RWPE2 (cell line): ENCODE results near the gene RNF121.

Source experiments
- ATAC-seq: fragments of 200-7000 bp; cut with Tn5 transposase; 3 replicates; pipeline ENCODE4 v1.9.1; 2021; ENCODE audit warnings: low read depth
- DNase-seq: peaks from one replicate; pipeline ENCODE4 v3.0.0-alpha.2; 2020; ENCODE audit warnings: low spot score
- H3K27ac ChIP-seq: fragments of 450-650 bp; 2 replicates; pipeline ENCODE4 v1.5.1; 2017; ENCODE audit warnings: mild to moderate bottlenecking; ENCODE audit not compliant: poor library complexity, severe bottlenecking
- H3K27me3 ChIP-seq: fragments of 250-450 bp; sonication (Bioruptor Pico); 2 replicates; pipeline ENCODE4 v1.5.1; 2021; ENCODE audit warnings: mild to moderate bottlenecking, moderate library complexity; ENCODE audit not compliant: insufficient read depth, poor library complexity, severe bottlenecking
- H3K36me3 ChIP-seq: fragments of 250-450 bp; sonication (Bioruptor Pico); 2 replicates; pipeline ENCODE4 v1.5.1; 2020; ENCODE audit warnings: low read depth, mild to moderate bottlenecking, moderate library complexity
- H3K4me1 ChIP-seq: fragments of 250-450 bp; sonication (Bioruptor Pico); 2 replicates; pipeline ENCODE4 v1.5.1; 2021; ENCODE audit warnings: mild to moderate bottlenecking, moderate library complexity; ENCODE audit not compliant: insufficient read depth, poor library complexity, severe bottlenecking
- H3K4me3 ChIP-seq: fragments of 250-450 bp; sonication (Bioruptor Pico); 2 replicates; pipeline ENCODE4 v1.5.1; 2021; ENCODE audit warnings: mild to moderate bottlenecking, moderate library complexity; ENCODE audit not compliant: severe bottlenecking
- H3K9me3 ChIP-seq: fragments of 250-450 bp; sonication (Bioruptor Pico); 2 replicates; pipeline ENCODE4 v1.5.1; 2021; ENCODE audit warnings: mild to moderate bottlenecking, moderate library complexity; ENCODE audit not compliant: severe bottlenecking
- TF ChIP-seq, protein P1 (sequence below): fragments of 450-650 bp; IDR thresholded peaks from one replicate; pipeline ENCODE4 v1.5.1; 2017; ENCODE audit warnings: mild to moderate bottlenecking, moderate library complexity; ENCODE audit not compliant: poor library complexity, severe bottlenecking

The RNF121 gene

DNA sequence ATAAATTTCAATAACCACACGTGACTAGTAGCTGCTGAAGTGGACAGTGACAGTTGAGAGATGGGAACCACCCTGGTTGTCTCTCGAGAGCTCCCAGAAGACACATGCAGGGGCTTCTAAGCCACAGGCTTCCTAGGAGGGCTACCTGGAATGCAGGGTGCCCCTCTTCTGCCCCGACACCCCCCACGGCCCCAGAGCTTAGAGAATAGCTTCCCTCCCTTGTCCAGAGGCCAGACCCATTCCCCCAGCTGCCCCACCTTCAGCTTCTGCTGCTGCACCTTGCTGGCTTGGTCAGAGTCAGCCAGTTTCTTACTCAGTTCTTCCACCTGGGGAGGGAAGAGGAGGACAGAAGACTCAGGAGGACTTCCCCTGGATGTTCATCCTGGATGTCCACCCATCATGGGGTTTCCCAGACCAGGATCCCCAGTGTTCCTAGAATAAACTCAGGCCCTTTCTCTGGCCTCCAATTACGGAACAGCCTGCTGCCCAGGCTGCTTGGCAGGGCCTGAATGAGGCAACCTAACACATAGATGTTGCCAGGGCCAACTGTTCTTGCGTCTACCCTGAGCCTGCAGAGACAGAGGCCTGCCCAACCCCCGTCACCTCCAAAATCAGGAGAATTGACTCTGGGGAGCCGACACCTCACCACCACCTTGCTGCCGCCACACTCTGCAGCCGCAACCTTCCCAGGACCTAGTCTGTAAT, 81.8 kb downstream of the RNF121 start:
- H3K4me1 ChIP-seq: no peaks in the 10 kb centered on the region
- no peak overlapping the region for H3K4me3 ChIP-seq
- no peaks in the 10 kb centered on the region for H3K9me3 ChIP-seq
- peaks cover 94% of the 10 kb centered on the region for H3K36me3 ChIP-seq
- DNase-seq (no peak), ATAC-seq (no peak)
- TF ChIP-seq, protein P1, sequence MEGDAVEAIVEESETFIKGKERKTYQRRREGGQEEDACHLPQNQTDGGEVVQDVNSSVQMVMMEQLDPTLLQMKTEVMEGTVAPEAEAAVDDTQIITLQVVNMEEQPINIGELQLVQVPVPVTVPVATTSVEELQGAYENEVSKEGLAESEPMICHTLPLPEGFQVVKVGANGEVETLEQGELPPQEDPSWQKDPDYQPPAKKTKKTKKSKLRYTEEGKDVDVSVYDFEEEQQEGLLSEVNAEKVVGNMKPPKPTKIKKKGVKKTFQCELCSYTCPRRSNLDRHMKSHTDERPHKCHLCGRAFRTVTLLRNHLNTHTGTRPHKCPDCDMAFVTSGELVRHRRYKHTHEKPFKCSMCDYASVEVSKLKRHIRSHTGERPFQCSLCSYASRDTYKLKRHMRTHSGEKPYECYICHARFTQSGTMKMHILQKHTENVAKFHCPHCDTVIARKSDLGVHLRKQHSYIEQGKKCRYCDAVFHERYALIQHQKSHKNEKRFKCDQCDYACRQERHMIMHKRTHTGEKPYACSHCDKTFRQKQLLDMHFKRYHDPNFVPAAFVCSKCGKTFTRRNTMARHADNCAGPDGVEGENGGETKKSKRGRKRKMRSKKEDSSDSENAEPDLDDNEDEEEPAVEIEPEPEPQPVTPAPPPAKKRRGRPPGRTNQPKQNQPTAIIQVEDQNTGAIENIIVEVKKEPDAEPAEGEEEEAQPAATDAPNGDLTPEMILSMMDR: no peak
- H3K27ac ChIP-seq: no peak overlapping the region
- no peaks in the 10 kb centered on the region for H3K27me3 ChIP-seq

- Histone ChIP-seq H3K4me1 (no peaks in the 10 kb centered on the region), H3K9me3 (no peaks in the 10 kb centered on the region), H3K36me3 (peaks cover 94% of the 10 kb centered on the region), H3K27ac (no peak overlapping the region), H3K4me3 (no peak overlapping the region), H3K27me3 (no peaks in the 10 kb centered on the region)
- ATAC-seq (no peak), DNase-seq (no peak)
- TF ChIP-seq, protein P1: no peak
Observed at GRCh38 chr11:72012091-72012630, 83.3 kb downstream of the RNF121 start.

- Histone ChIP-seq H3K36me3 (peaks cover 94% of the 10 kb centered on the region), H3K9me3 (no peaks in the 10 kb centered on the region), H3K27ac (no peak overlapping the region), H3K4me3 (no peak overlapping the region), H3K4me1 (no peaks in the 10 kb centered on the region), H3K27me3 (no peaks in the 10 kb centered on the region)
- no peak for DNase-seq
- peak; percentile 6; the same call in 1 of the 3 replicates for ATAC-seq
- TF ChIP-seq, protein P1: no peak
Observed at GRCh38 chr11:72012897-72013721, 84.3 kb downstream of the RNF121 start.

GRCh38 chr11:72013765-72014711, 85.2 kb downstream of the RNF121 start:
- DNase-seq (no peak), ATAC-seq (no peak)
- Histone ChIP-seq H3K27ac (no peak overlapping the region), H3K36me3 (peaks cover 96% of the 10 kb centered on the region), H3K4me1 (no peaks in the 10 kb centered on the region), H3K27me3 (no peaks in the 10 kb centered on the region), H3K9me3 (no peaks in the 10 kb centered on the region), H3K4me3 (no peak overlapping the region)
- TF ChIP-seq, protein P1: no peak
